Fibroblast of lung (primary cell): Measurements from ENCODE around the gene NOX4.
"Not testable (repeated sequence)": the region's sequence is repeated elsewhere in the genome, so short reads cannot be mapped to it uniquely, and the experiment has no call there.

Source experiments
- EZH2 ChIP-seq: IDR thresholded peaks from 2 replicates; pipeline ENCODE4 v1.5.1; 2012; ENCODE audit warnings: low read length, control low read depth, mild to moderate bottlenecking; ENCODE audit errors: missing control alignments
- TF ChIP-seq, protein P1 (sequence below), 2 donors: IDR thresholded peaks in 1 of 2; conservative IDR thresholded peaks in 1 of 2; 1 replicate in 1 of 2; 2 replicates in 1 of 2; pipeline ENCODE4 v1.5.1; 2011 to 2012; ENCODE audit warnings: low read length in 2 of 2, control low read depth in 1 of 2, inconsistent platforms in 1 of 2, low read depth in 1 of 2, mild to moderate bottlenecking in 1 of 2

DNA sequence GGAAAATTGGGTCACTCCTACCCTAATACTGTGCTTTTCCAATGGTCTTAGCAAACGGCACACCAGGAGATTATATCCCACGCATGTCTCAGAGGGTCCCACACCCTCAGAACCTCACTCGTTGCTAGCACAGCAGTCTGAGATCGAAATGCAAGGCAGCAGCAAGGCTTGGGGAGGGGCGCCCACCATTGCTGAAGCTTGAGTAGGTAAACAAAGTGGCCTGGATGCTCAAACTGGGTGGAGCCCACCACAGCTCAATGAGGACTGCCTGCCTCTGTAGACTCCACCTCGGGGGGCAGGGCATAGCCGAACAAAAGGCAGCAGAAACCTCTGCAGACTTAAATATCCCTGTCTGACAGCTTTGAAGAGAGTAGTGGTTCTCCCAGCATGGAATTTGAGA lies 64.7 kb downstream of the NOX4 start:
- not testable (repeated sequence) for TF ChIP-seq EZH2
- TF ChIP-seq, protein P1, sequence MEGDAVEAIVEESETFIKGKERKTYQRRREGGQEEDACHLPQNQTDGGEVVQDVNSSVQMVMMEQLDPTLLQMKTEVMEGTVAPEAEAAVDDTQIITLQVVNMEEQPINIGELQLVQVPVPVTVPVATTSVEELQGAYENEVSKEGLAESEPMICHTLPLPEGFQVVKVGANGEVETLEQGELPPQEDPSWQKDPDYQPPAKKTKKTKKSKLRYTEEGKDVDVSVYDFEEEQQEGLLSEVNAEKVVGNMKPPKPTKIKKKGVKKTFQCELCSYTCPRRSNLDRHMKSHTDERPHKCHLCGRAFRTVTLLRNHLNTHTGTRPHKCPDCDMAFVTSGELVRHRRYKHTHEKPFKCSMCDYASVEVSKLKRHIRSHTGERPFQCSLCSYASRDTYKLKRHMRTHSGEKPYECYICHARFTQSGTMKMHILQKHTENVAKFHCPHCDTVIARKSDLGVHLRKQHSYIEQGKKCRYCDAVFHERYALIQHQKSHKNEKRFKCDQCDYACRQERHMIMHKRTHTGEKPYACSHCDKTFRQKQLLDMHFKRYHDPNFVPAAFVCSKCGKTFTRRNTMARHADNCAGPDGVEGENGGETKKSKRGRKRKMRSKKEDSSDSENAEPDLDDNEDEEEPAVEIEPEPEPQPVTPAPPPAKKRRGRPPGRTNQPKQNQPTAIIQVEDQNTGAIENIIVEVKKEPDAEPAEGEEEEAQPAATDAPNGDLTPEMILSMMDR (conservative IDR thresholded peaks at IDR 0.05 in 1 of 2, IDR thresholded peaks at IDR 0.05 in 1 of 2; ENCODE audit: low read depth in 1 of 2, low read length in 2 of 2), result not testable (repeated sequence)
